Endometrium (tissue), 2 donors: ENCODE data around the gene FDXR.

Experiments
- FAIRE-seq: peaks from 2 replicates; lab custom pipeline; 2012; peaks lifted over from hg19 to GRCh38; lab: Jason Lieb, UNC
- donor health status: control.
- donor health status: control.

The FDXR gene

GRCh38 chr17:74857191-74857590 lies 15.6 kb downstream of the FDXR start:
- FAIRE-seq: no peak

GRCh38 chr17:74856112-74856511 lies 16.7 kb downstream of the FDXR start:
- no peak for FAIRE-seq

GRCh38 chr17:74855323-74855722 lies 17.5 kb downstream of the FDXR start:
- FAIRE-seq: no peak

GRCh38 chr17:74854792-74855191 lies 18.0 kb downstream of the FDXR start:
- no peak for FAIRE-seq

- FAIRE-seq: no peak
Observed at GRCh38 chr17:74853669-74854068, 19.1 kb downstream of the FDXR start.

GRCh38 chr17:74853048-74853397 lies 19.8 kb downstream of the FDXR start:
- no peak for FAIRE-seq

- no peak for FAIRE-seq
Observed at GRCh38 chr17:74852237-74853047, 20.4 kb downstream of the FDXR start.

- FAIRE-seq: no peak
Observed at GRCh38 chr17:74851612-74852236, 21.1 kb downstream of the FDXR start.

GRCh38 chr17:74850914-74851313 lies 21.9 kb downstream of the FDXR start:
- no peak for FAIRE-seq

GRCh38 chr17:74850310-74850709 lies 22.5 kb downstream of the FDXR start:
- FAIRE-seq: no peak

GRCh38 chr17:74848656-74849399 lies 24.0 kb downstream of the FDXR start:
- no peak for FAIRE-seq

GRCh38 chr17:74846621-74847020 lies 26.2 kb downstream of the FDXR start:
- FAIRE-seq: no peak

GRCh38 chr17:74843352-74843627 lies 29.5 kb downstream of the FDXR start:
- no peak for FAIRE-seq

- no peak for FAIRE-seq
Observed at GRCh38 chr17:74842599-74843351, 30.0 kb downstream of the FDXR start.

- FAIRE-seq: no peak
Observed at GRCh38 chr17:74842146-74842598, 30.6 kb downstream of the FDXR start.

GRCh38 chr17:74840989-74841666 lies 31.7 kb downstream of the FDXR start:
- no peak for FAIRE-seq

GRCh38 chr17:74839990-74840852 lies 32.6 kb downstream of the FDXR start:
- FAIRE-seq: no peak

- FAIRE-seq: no peak
Observed at GRCh38 chr17:74838274-74838673, 34.5 kb downstream of the FDXR start.

GRCh38 chr17:74836691-74837467 lies 35.9 kb downstream of the FDXR start:
- FAIRE-seq: no peak

GRCh38 chr17:74836191-74836590 lies 36.6 kb downstream of the FDXR start:
- FAIRE-seq: no peak
